ENCODE measurements around the gene NPFFR2. TPM values are rescaled to one million over a fixed set of nuclear protein-coding genes. Genes with fewer than 3 reads are reported as not detected.
"Not testable (repeated sequence)": the region's sequence is repeated elsewhere in the genome, so short reads cannot be mapped to it uniquely, and the experiment has no call there.

NPFFR2 gene
- total RNA-seq, 6 experiments from 2014 or later, result not detected

GRCh38 chr4:72144241-72144640, 112.4 kb downstream of the NPFFR2 start:
- Histone ChIP-seq H3K27me3 (no peaks in the 10 kb centered on the region), H3K9me3 (no peaks in the 10 kb centered on the region), H3K4me1 (no peaks in the 10 kb centered on the region), H3K4me3 (no peak overlapping the region), H3K27ac (no peak overlapping the region), H3K36me3 (no peaks in the 10 kb centered on the region)
- 53% methylated on average over 1 of the region's 2 CpGs for WGBS (ENCODE audit: insufficient coverage, low coverage, low lambda C conversion rate, missing lambda C conversion rate)
- ATAC-seq, result no peak
- DNase-seq, result no peak
- intact Hi-C loops (cut with DNase I), result no loop called here
- TF ChIP-seq POLR2A (IDR thresholded peaks at IDR 0.05) (no peak), CTCF (IDR thresholded peaks at IDR 0.05) (no peak)

DNA sequence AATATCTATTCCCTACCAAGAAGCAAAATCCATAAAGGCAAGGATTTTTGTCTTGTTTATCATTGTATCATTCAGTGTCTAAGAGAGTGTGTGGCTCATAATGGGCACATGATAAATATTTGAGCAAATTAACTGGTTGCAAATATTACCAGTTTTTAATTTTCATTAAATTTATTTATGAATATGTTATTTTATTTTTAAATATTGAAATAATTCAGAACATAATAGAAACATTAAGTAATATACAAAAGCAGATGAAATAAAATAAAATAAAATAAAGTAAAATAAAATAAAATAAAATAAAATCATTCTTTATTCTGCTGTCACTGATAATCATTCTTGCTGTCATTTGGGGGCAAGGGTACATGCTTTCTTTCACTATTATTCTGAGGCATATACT, 120.9 kb downstream of the NPFFR2 start:
- no peak overlapping the region for H3K27ac ChIP-seq
- intact Hi-C loops (cut with DNase I), result no loop called here
- H3K27me3 ChIP-seq, result no peaks in the 10 kb centered on the region
- no peak for TF ChIP-seq CTCF (IDR thresholded peaks at IDR 0.05)
- TF ChIP-seq POLR2A (IDR thresholded peaks at IDR 0.05), result no peak
- ATAC-seq (no peak), DNase-seq (no peak)
- H3K9me3 ChIP-seq, result no peaks in the 10 kb centered on the region
- no peaks in the 10 kb centered on the region for H3K4me1 ChIP-seq
- H3K4me3 ChIP-seq, result no peak overlapping the region
- H3K36me3 ChIP-seq, result no peaks in the 10 kb centered on the region

GRCh38 chr4:72153634-72154033, 121.8 kb downstream of the NPFFR2 start:
- H3K9me3 ChIP-seq; ATAC-seq; H3K27me3 ChIP-seq; H3K27ac ChIP-seq; H3K4me1 ChIP-seq; H3K36me3 ChIP-seq; intact Hi-C loops (cut with DNase I); H3K4me3 ChIP-seq; DNase-seq: not testable (repeated sequence)
- 40% methylated on average over 7 of the region's 8 CpGs for WGBS (ENCODE audit: insufficient coverage, low coverage, low lambda C conversion rate, missing lambda C conversion rate)

GRCh38 chr4:72169285-72169684, 137.5 kb downstream of the NPFFR2 start:
- WGBS (ENCODE audit: insufficient coverage, low coverage, low lambda C conversion rate, missing lambda C conversion rate), result no CpG with 5 or more reads among the region's 14 CpGs
- DNase-seq; intact Hi-C loops (cut with DNase I); H3K9me3 ChIP-seq; H3K4me3 ChIP-seq; H3K27me3 ChIP-seq; H3K27ac ChIP-seq; H3K36me3 ChIP-seq; H3K4me1 ChIP-seq; ATAC-seq: not testable (repeated sequence)

GRCh38 chr4:72169861-72170260, 138.1 kb downstream of the NPFFR2 start:
- TF ChIP-seq CTCF (IDR thresholded peaks at IDR 0.05) (no peak), POLR2A (IDR thresholded peaks at IDR 0.05) (no peak)
- H3K27ac ChIP-seq, result no peak overlapping the region
- 88% methylated on average over 3 of the region's 3 CpGs for WGBS (ENCODE audit: insufficient coverage, low coverage, low lambda C conversion rate, missing lambda C conversion rate)
- intact Hi-C loops (cut with DNase I), result no loop called here
- no peaks in the 10 kb centered on the region for H3K9me3 ChIP-seq
- no peak overlapping the region for H3K4me3 ChIP-seq
- no peaks in the 10 kb centered on the region for H3K4me1 ChIP-seq
- DNase-seq, result no peak
- no peaks in the 10 kb centered on the region for H3K36me3 ChIP-seq
- no peak for ATAC-seq
- no peaks in the 10 kb centered on the region for H3K27me3 ChIP-seq

- H3K4me3 ChIP-seq, result no peak overlapping the region
- H3K9me3 ChIP-seq, result no peaks in the 10 kb centered on the region
- no peak for DNase-seq
- H3K4me1 ChIP-seq, result no peaks in the 10 kb centered on the region
- ATAC-seq, result no peak
- H3K36me3 ChIP-seq, result no peaks in the 10 kb centered on the region
- WGBS (ENCODE audit: insufficient coverage, low coverage, low lambda C conversion rate, missing lambda C conversion rate), result 33% methylated on average over 1 of the region's 1 CpG
- no peak for TF ChIP-seq CTCF (IDR thresholded peaks at IDR 0.05)
- no peak for TF ChIP-seq POLR2A (IDR thresholded peaks at IDR 0.05)
- intact Hi-C loops (cut with DNase I), result no loop called here
- no peaks in the 10 kb centered on the region for H3K27me3 ChIP-seq
- no peak overlapping the region for H3K27ac ChIP-seq
These were observed 140.0 kb downstream of the NPFFR2 start for GRCh38 chr4:72171761-72172160.

All from right lobe of liver (tissue), 6 donors.